HL-60 (cell line): Measurements from ENCODE around the gene MMP7.

Experiments used
- DNase-seq, 2 experiments: peaks; one replicate each; pipeline ENCODE4 v3.0.0-alpha.2; 2010 to 2020; ENCODE audit warnings: low read depth in 1 of 2, low spot score in 1 of 2
- H3K27ac ChIP-seq: fragments of 250-450 bp; sonication (Bioruptor Pico); replicated peaks from 2 replicates; pipeline ENCODE4 v1.5.1; 2020; ENCODE audit warnings: mild to moderate bottlenecking, moderate library complexity
- H3K27me3 ChIP-seq: fragments of 250-450 bp; sonication (Bioruptor Pico); 2 replicates; pipeline ENCODE4 v1.5.1; 2021; ENCODE audit warnings: mild to moderate bottlenecking, moderate library complexity; ENCODE audit not compliant: insufficient read depth, poor library complexity, severe bottlenecking
- H3K4me3 ChIP-seq: replicated peaks from 2 replicates; pipeline ENCODE4 v1.5.1; 2011; ENCODE audit warnings: mild to moderate bottlenecking, control low read depth, low read length; ENCODE audit not compliant: insufficient read depth
- GABPA ChIP-seq: IDR thresholded peaks from 2 replicates; pipeline ENCODE4 v1.6.1; 2012; ENCODE audit warnings: low read depth
- POLR2AphosphoS5 ChIP-seq: IDR thresholded peaks from 2 replicates; pipeline ENCODE4 v1.6.1; 2012; ENCODE audit warnings: low read depth
- SPI1 ChIP-seq: IDR thresholded peaks from 2 replicates; pipeline ENCODE4 v1.6.1; 2012; ENCODE audit warnings: low read depth, mild to moderate bottlenecking, borderline replicate concordance
- TF ChIP-seq, protein P1 (sequence below): IDR thresholded peaks from 2 replicates; pipeline ENCODE4 v1.6.1; 2012; ENCODE audit warnings: low read depth; ENCODE audit not compliant: insufficient replicate concordance
- TF ChIP-seq, protein P2 (sequence below): IDR thresholded peaks from one replicate; pipeline ENCODE4 v1.5.1; 2011; ENCODE audit warnings: low read length, control low read depth, inconsistent platforms; ENCODE audit not compliant: insufficient read depth

MMP7 gene

GRCh38 chr11:102566112-102566511, 35.6 kb upstream of the MMP7 start:
- H3K27me3 ChIP-seq = no peaks in the 10 kb centered on the region
- TF ChIP-seq POLR2AphosphoS5 (no peak), GABPA (no peak), SPI1 (no peak)
- TF ChIP-seq, protein P1, sequence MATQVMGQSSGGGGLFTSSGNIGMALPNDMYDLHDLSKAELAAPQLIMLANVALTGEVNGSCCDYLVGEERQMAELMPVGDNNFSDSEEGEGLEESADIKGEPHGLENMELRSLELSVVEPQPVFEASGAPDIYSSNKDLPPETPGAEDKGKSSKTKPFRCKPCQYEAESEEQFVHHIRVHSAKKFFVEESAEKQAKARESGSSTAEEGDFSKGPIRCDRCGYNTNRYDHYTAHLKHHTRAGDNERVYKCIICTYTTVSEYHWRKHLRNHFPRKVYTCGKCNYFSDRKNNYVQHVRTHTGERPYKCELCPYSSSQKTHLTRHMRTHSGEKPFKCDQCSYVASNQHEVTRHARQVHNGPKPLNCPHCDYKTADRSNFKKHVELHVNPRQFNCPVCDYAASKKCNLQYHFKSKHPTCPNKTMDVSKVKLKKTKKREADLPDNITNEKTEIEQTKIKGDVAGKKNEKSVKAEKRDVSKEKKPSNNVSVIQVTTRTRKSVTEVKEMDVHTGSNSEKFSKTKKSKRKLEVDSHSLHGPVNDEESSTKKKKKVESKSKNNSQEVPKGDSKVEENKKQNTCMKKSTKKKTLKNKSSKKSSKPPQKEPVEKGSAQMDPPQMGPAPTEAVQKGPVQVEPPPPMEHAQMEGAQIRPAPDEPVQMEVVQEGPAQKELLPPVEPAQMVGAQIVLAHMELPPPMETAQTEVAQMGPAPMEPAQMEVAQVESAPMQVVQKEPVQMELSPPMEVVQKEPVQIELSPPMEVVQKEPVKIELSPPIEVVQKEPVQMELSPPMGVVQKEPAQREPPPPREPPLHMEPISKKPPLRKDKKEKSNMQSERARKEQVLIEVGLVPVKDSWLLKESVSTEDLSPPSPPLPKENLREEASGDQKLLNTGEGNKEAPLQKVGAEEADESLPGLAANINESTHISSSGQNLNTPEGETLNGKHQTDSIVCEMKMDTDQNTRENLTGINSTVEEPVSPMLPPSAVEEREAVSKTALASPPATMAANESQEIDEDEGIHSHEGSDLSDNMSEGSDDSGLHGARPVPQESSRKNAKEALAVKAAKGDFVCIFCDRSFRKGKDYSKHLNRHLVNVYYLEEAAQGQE = no peak
- TF ChIP-seq, protein P2, sequence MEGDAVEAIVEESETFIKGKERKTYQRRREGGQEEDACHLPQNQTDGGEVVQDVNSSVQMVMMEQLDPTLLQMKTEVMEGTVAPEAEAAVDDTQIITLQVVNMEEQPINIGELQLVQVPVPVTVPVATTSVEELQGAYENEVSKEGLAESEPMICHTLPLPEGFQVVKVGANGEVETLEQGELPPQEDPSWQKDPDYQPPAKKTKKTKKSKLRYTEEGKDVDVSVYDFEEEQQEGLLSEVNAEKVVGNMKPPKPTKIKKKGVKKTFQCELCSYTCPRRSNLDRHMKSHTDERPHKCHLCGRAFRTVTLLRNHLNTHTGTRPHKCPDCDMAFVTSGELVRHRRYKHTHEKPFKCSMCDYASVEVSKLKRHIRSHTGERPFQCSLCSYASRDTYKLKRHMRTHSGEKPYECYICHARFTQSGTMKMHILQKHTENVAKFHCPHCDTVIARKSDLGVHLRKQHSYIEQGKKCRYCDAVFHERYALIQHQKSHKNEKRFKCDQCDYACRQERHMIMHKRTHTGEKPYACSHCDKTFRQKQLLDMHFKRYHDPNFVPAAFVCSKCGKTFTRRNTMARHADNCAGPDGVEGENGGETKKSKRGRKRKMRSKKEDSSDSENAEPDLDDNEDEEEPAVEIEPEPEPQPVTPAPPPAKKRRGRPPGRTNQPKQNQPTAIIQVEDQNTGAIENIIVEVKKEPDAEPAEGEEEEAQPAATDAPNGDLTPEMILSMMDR = no peak
- DNase-seq = no peak
- H3K27ac ChIP-seq = no peak overlapping the region
- H3K4me3 ChIP-seq = no peak overlapping the region

DNA sequence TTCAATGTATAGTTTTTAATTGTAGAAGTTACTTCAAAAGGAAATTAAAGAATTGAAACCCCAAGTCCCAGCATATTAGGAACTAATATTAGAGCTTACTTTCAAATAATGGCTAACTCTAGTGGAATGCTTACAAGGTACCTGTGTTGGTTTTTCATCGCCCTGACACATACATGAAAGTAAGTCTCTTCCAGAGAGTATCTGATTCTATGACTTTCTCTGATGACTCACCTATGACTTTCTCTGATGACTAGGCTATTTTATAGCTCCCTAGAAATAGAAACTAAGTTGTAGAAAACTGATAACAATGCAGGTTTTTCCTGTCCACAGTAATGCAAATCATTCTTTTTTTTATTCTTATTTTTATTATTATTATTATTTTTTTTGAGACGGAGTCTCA, 33.6 kb upstream of the MMP7 start:
- no peak for DNase-seq
- Histone ChIP-seq H3K27ac (no peak overlapping the region), H3K27me3 (no peaks in the 10 kb centered on the region)

DNA sequence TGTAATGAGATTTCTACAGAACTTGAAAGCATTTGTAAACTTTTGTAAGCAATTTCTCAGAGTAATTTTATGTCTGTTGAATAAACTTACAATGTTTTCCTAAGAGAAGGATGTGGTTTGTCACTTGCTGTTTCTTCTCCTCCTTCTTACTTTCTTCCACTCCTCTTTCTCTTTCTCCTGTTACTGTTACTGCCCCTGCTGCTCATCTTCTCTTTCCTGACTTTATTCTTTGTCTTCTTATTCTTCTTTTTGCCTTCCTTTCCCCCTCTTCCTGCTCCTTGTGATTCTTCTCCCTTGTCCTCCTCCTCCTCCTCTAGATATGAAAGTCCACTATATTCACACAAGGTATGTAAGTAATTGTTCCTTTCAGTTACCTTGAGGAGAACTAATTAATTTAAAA, 31.1 kb upstream of the MMP7 start:
- no peak overlapping the region for H3K4me3 ChIP-seq
- no peaks in the 10 kb centered on the region for H3K27me3 ChIP-seq
- TF ChIP-seq POLR2AphosphoS5 = no peak
- DNase-seq = no peak
- peak overlapping the region; percentile 60; the same call in 1 of the 2 replicates for H3K27ac ChIP-seq

More for the DNA sequence above, 33.6 kb upstream of the MMP7 start:
- H3K4me3 ChIP-seq = no peak overlapping the region
- TF ChIP-seq POLR2AphosphoS5 (no peak), SPI1 (no peak), GABPA (no peak)
- TF ChIP-seq, protein P2 = no peak
- TF ChIP-seq, protein P1 = no peak

GRCh38 chr11:102560555-102561011, 30.0 kb upstream of the MMP7 start:
- TF ChIP-seq GABPA = no peak
- TF ChIP-seq, protein P1 = no peak
- TF ChIP-seq, protein P2 = no peak
- no peak for TF ChIP-seq SPI1
- TF ChIP-seq POLR2AphosphoS5 = no peak
- peak; percentile 28 to 55 for DNase-seq
- H3K4me3 ChIP-seq = no peak overlapping the region
- peak overlapping the region; percentile 60 for H3K27ac ChIP-seq
- no peaks in the 10 kb centered on the region for H3K27me3 ChIP-seq
